Measurements from ENCODE around the gene ABLIM1. TPM values are rescaled to one million over a fixed set of nuclear protein-coding genes. Genes with fewer than 3 reads are reported as not detected.

Gene ABLIM1
- total and polyA plus RNA-seq, 2 experiments from 2014 or later: 21.9 to 45.1 TPM

GRCh38 chr10:114385557-114385956, 272.5 kb downstream of the ABLIM1 start (continued):
- TF ChIP-seq CTCF (conservative IDR thresholded peaks at IDR 0.05; ENCODE audit: low read depth in 2 of 2) (no peak), REST (IDR thresholded peaks at IDR 0.05; ENCODE audit: unreplicated experiment) (no peak), CREB1 (CRISPR knock-in tag; IDR thresholded peaks at IDR 0.05; ENCODE audit: low read depth) (no peak)

GRCh38 chr10:114384601-114385000, 273.5 kb downstream of the ABLIM1 start:
- TF ChIP-seq ETS1 (IDR thresholded peaks at IDR 0.05) (no peak), JUNB (IDR thresholded peaks at IDR 0.05; ENCODE audit: unreplicated experiment) (no peak), NANOG (IDR thresholded peaks at IDR 0.05; ENCODE audit: borderline replicate concordance) (no peak), ZNF462 (CRISPR knock-in tag; IDR thresholded peaks at IDR 0.05) (no peak), REST (IDR thresholded peaks at IDR 0.05; ENCODE audit: unreplicated experiment) (no peak), STAT1 (IDR thresholded peaks at IDR 0.05; ENCODE audit: unreplicated experiment) (no peak)
- Histone ChIP-seq H3K9me2 (ENCODE audit: insufficient read depth) (0 out of 2 replicates have a peak, but pooled peaks cover 4% of the 10 kb centered on the region), H3K36me3 (ENCODE audit: insufficient read depth) (no peaks in the 10 kb centered on the region), H2AFZ (no peak overlapping the region), H3K27ac (ENCODE audit: low read depth) (no peak overlapping the region), H3K4me1 (ENCODE audit: insufficient read depth) (no peaks in the 10 kb centered on the region; the same call in 1 of the 2 replicates), H3F3A (replicated peaks; ENCODE audit: low read depth) (no peaks in the 10 kb centered on the region), H3K4me2 (no peak overlapping the region), H3K79me2 (replicated peaks; ENCODE audit: insufficient read depth) (no peaks in the 10 kb centered on the region), H4K20me1 (replicated peaks; ENCODE audit: insufficient read depth) (no peaks in the 10 kb centered on the region), H3K4me3 (no peak overlapping the region), H3K27me3 (ENCODE audit: insufficient read depth) (no peaks in the 10 kb centered on the region)
- ATAC-seq (no peak), DNase-seq (ENCODE audit: low spot score) (no peak)
- Mint-ChIP-seq H3K4me3 (no peak overlapping the region), H3K27me3 (ENCODE audit: insufficient read depth, low read depth, poor library complexity) (peaks cover 4% of the 10 kb centered on the region), H3K27ac (no peak overlapping the region), H3K9me3 (no peaks in the 10 kb centered on the region), H3K4me1 (peaks cover 3% of the 10 kb centered on the region; the same call in 2 of the 3 replicates), H3K36me3 (ENCODE audit: low read depth) (no peaks in the 10 kb centered on the region)
